HFFc6 (cell line): ENCODE data around the gene GSTT4. TPM values are rescaled to one million over a fixed set of nuclear protein-coding genes. Genes with fewer than 3 reads are reported as not detected.
"Not testable (repeated sequence)": the region's sequence is repeated elsewhere in the genome, so short reads cannot be mapped to it uniquely, and the experiment has no call there.

Experiments
- DNase-seq: peaks from one replicate; pipeline ENCODE4 v3.0.0-alpha.2; 2018
- H3K27ac Mint-ChIP-seq: 2 replicates; pipeline ENCODE4 v1.8.0; 2020; ENCODE audit warnings: mild to moderate bottlenecking, mixed read lengths
- H3K27me3 Mint-ChIP-seq: 2 replicates; pipeline ENCODE4 v1.8.0; 2021; ENCODE audit warnings: mild to moderate bottlenecking, moderate library complexity, mixed read lengths; ENCODE audit not compliant: insufficient read depth
- H3K36me3 Mint-ChIP-seq: 2 replicates; pipeline ENCODE4 v1.8.0; 2021; ENCODE audit warnings: low read depth, mixed read lengths
- H3K4me1 Mint-ChIP-seq: 2 replicates; pipeline ENCODE4 v1.8.0; 2020; ENCODE audit warnings: low read depth, mixed read lengths
- H3K4me3 Mint-ChIP-seq: 2 replicates; pipeline ENCODE4 v1.8.0; 2020; ENCODE audit warnings: mild to moderate bottlenecking, moderate library complexity, mixed read lengths
- H3K9me3 Mint-ChIP-seq: 2 replicates; pipeline ENCODE4 v1.8.0; 2020; ENCODE audit warnings: mild to moderate bottlenecking, mixed read lengths
- total RNA-seq, 6 experiments: library from RNA; stranded (reverse); fragmentation: NEBNext Ultra II Directional; extraction: Animal tissue kit (Norgen Biotek cat#: 25700); gene quantifications; 2 replicates in 1 of 6; 3 replicates in 5 of 6; pipeline ENCODE4 v1.2.3, GENCODE V29; 2021
- TF ChIP-seq, protein P1 (sequence below): fragments of 200-600 bp; sonication (generic); IDR thresholded peaks from 2 replicates; pipeline ENCODE4 v1.5.0; 2021; ENCODE audit warnings: antibody characterized with exemption, mild to moderate bottlenecking

The GSTT4 gene
- total RNA-seq, 6 experiments from 2014 or later, result not detected

DNA sequence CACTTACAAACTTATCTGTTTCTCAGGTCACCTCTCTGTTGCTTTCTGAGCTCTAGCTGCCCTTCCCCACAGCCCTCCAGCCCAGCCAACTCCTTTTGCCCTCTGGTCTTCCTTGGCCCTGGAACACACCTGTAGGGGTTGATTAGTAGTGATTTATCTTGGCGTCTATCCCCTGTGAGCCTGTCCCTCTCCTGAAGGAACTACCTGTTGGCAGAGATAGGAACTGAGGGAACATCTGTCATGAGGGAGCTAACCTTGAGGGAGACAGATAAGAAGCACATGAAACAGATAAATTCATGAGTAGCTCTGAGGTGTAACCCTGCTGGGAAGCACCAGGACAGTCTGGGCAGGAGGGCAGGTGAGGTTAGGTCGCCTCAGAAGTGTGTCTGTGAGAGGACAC lies 44.7 kb upstream of the GSTT4 start:
- no peak for DNase-seq
- TF ChIP-seq, protein P1, sequence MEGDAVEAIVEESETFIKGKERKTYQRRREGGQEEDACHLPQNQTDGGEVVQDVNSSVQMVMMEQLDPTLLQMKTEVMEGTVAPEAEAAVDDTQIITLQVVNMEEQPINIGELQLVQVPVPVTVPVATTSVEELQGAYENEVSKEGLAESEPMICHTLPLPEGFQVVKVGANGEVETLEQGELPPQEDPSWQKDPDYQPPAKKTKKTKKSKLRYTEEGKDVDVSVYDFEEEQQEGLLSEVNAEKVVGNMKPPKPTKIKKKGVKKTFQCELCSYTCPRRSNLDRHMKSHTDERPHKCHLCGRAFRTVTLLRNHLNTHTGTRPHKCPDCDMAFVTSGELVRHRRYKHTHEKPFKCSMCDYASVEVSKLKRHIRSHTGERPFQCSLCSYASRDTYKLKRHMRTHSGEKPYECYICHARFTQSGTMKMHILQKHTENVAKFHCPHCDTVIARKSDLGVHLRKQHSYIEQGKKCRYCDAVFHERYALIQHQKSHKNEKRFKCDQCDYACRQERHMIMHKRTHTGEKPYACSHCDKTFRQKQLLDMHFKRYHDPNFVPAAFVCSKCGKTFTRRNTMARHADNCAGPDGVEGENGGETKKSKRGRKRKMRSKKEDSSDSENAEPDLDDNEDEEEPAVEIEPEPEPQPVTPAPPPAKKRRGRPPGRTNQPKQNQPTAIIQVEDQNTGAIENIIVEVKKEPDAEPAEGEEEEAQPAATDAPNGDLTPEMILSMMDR, result no peak
- Mint-ChIP-seq H3K27me3 (no peaks in the 10 kb centered on the region; the same call in 1 of the 2 replicates), H3K4me3 (no peak overlapping the region), H3K27ac (no peak overlapping the region), H3K9me3 (no peaks in the 10 kb centered on the region), H3K36me3 (peaks cover 46% of the 10 kb centered on the region), H3K4me1 (peaks cover 47% of the 10 kb centered on the region)

DNA sequence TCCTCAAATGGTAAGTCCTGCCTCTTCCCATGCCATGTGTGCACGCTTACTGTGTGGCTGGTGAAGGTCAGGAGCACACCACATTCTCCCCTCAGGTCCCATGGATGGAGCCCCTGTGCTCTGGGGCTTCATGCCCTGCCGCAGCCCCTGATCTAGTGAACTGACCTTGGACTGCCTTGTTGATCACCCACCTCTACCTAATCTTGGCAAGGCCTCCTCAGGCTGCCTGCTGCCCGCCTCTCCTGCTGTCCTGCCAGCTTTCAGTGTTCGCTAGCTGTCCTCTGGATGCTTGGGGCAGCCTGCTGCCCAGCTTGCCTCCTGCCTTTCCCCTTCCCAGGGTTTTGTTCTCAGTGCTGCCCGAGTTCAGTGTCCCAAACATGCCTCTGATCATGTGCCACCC lies 44.0 kb upstream of the GSTT4 start:
- no peaks in the 10 kb centered on the region for H3K9me3 Mint-ChIP-seq
- DNase-seq, result no peak
- TF ChIP-seq, protein P1, result no peak
- no peak overlapping the region for H3K27ac Mint-ChIP-seq
- no peaks in the 10 kb centered on the region; the same call in 1 of the 2 replicates for H3K27me3 Mint-ChIP-seq
- peaks cover 44% of the 10 kb centered on the region for H3K4me1 Mint-ChIP-seq
- H3K36me3 Mint-ChIP-seq, result peaks cover 53% of the 10 kb centered on the region
- H3K4me3 Mint-ChIP-seq, result no peak overlapping the region

- Mint-ChIP-seq H3K27ac (no peak overlapping the region), H3K36me3 (peaks cover 48% of the 10 kb centered on the region), H3K27me3 (no peaks in the 10 kb centered on the region; the same call in 1 of the 2 replicates), H3K4me3 (no peak overlapping the region), H3K9me3 (no peaks in the 10 kb centered on the region), H3K4me1 (peaks cover 41% of the 10 kb centered on the region)
- no peak for DNase-seq
- TF ChIP-seq, protein P1, result no peak
Measured at GRCh38 chr22:24046024-24046423, 40.8 kb upstream of the GSTT4 start.

DNA sequence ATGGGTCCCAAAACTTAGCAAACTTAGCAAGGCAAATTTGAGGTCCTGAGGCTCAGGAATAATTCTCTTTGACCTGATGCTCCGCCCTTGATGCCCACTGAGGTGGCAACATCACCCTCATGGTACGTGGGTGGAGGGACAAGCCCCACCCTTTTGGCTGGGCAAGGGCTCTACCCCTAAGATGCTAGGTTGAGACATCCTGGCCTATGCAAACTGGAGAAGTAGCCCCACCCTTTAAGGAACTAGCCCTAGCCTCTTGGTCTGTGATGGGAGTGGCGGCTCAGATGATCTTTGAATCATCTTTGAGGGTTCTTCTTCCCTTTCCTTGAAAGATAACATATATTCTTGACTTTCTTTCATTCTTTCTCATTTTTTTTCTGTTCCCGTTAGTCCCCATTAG lies 38.7 kb upstream of the GSTT4 start:
- no peaks in the 10 kb centered on the region for H3K9me3 Mint-ChIP-seq
- no peak overlapping the region for H3K4me3 Mint-ChIP-seq
- H3K27ac Mint-ChIP-seq, result no peak overlapping the region
- TF ChIP-seq, protein P1, result no peak
- DNase-seq, result no peak
- H3K36me3 Mint-ChIP-seq, result peaks cover 48% of the 10 kb centered on the region
- no peaks in the 10 kb centered on the region; the same call in 1 of the 2 replicates for H3K27me3 Mint-ChIP-seq
- H3K4me1 Mint-ChIP-seq, result peaks cover 36% of the 10 kb centered on the region

DNA sequence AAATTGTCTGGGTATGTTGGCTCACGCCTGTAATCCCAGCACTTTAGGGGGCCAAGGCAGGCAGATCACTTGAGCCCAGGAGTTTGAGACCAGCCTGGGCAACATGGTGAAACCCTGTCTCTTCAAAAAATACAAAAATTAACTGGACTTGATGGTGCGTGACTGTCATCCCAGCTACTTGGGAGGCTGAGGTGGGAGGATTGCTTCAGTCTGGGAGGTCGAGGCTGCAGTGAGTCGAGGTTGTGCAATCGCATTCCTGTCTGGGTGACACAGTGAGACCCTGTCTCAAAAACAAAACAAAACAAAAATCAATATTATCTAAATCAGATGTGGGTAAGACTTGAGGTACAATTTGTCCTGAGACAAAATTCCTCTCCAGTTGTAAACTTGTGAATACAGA lies 38.2 kb upstream of the GSTT4 start:
- not testable (repeated sequence) for H3K27me3 Mint-ChIP-seq, H3K9me3 Mint-ChIP-seq, H3K27ac Mint-ChIP-seq, H3K4me3 Mint-ChIP-seq, DNase-seq
- Mint-ChIP-seq H3K4me1 (peaks cover 41% of the 10 kb centered on the region), H3K36me3 (peaks cover 53% of the 10 kb centered on the region)

- TF ChIP-seq, protein P1, result no peak
- no peak for DNase-seq
- no peak overlapping the region for H3K27ac Mint-ChIP-seq
Measured at GRCh38 chr22:24040946-24041345, 35.7 kb upstream of the GSTT4 start.

More at GRCh38 chr22:24040946-24041345, 35.7 kb upstream of the GSTT4 start:
- H3K9me3 Mint-ChIP-seq, result no peaks in the 10 kb centered on the region
- peaks cover 61% of the 10 kb centered on the region for H3K36me3 Mint-ChIP-seq
- H3K4me1 Mint-ChIP-seq, result peaks cover 31% of the 10 kb centered on the region
- H3K27me3 Mint-ChIP-seq, result no peaks in the 10 kb centered on the region; the same call in 1 of the 2 replicates
- no peak overlapping the region for H3K4me3 Mint-ChIP-seq
